ENCODE results near the gene SPOP. TPM values are rescaled to one million over a fixed set of nuclear protein-coding genes. Genes with fewer than 3 reads are reported as not detected.
"Not testable (repeated sequence)": the region's sequence is repeated elsewhere in the genome, so short reads cannot be mapped to it uniquely, and the experiment has no call there.

Gene SPOP
- total RNA-seq, 3 donors from 2014 or later = 61.4 to 78.1 (median 71.9) TPM

DNA sequence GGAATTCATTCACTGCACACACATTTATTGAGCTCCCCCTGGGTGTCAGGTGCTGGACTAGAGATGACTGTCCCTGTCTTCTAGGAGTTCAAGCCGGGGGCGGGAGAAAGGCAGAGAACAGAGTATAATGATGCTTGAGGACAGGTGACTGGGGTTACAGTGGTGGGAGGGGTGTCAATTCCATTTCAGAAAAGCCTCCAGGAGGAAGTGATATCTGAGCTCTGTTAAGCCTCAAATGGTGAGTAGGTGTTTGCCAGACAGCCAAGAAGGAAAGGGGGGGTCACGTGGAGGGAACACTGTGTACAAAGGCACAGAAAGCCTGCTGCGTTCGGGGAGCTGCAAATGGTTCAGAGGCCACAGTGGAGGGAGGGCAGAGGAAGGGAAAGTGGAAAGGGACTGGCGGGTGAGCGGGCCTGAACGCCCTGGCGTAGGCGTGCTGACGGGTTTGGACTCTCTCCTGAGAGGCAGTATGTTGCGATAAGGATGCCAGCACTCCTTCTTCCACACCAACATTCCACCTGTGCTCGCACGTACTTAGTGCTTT is 111.9 kb downstream of the SPOP start:
- ATAC-seq (no peak), DNase-seq (no peak)
- H3K4me1 Mint-ChIP-seq (ENCODE audit: low read depth) = peaks cover 15% of the 10 kb centered on the region
- H3K4me3 Mint-ChIP-seq = no peak overlapping the region
- H3K9me3 Mint-ChIP-seq = no peaks in the 10 kb centered on the region
- H3K27me3 Mint-ChIP-seq (ENCODE audit: low read depth) = peaks cover 11% of the 10 kb centered on the region
- no peaks in the 10 kb centered on the region for H3K36me3 Mint-ChIP-seq (ENCODE audit: insufficient read depth)

DNA sequence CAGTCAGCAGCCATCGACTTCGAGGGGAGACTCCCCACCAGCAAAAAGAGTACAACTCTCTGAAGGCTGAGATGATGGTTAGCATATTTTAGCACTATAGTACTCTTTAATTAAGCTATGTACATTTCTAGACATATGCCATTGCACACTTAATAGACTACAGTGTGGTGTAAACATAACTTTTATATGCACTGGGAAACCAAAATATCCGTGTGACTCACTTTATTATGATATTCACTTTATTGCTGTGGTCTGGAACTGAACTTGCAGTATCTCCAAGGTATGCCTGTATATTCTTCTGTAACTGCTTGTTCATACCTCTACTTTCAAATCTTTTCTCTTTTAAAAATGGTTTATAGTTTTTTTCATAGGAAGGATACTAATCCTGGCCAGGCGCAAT is 113.3 kb downstream of the SPOP start:
- H3K4me3 Mint-ChIP-seq = no peak overlapping the region
- DNase-seq (no peak), ATAC-seq (no peak)
- H3K4me1 Mint-ChIP-seq (ENCODE audit: low read depth) = peaks cover 15% of the 10 kb centered on the region
- H3K36me3 Mint-ChIP-seq (ENCODE audit: insufficient read depth) = no peaks in the 10 kb centered on the region
- no peaks in the 10 kb centered on the region for H3K9me3 Mint-ChIP-seq
- H3K27me3 Mint-ChIP-seq (ENCODE audit: low read depth) = peaks cover 9% of the 10 kb centered on the region

GRCh38 chr17:49557312-49558024 is 120.4 kb downstream of the SPOP start:
- Mint-ChIP-seq H3K27me3 (ENCODE audit: low read depth) (peaks cover 3% of the 10 kb centered on the region), H3K36me3 (ENCODE audit: insufficient read depth) (no peaks in the 10 kb centered on the region), H3K4me3 (no peak overlapping the region), H3K4me1 (ENCODE audit: low read depth) (peaks cover 3% of the 10 kb centered on the region), H3K9me3 (no peaks in the 10 kb centered on the region)
- peak; percentile 49 to 55 for ATAC-seq
- no peak for DNase-seq

- peak; percentile 96 to 98 for ATAC-seq
- H3K9me3 Mint-ChIP-seq = no peaks in the 10 kb centered on the region
Measured at GRCh38 chr17:49556223-49556943, 121.5 kb downstream of the SPOP start.

GRCh38 chr17:49555495-49556222 is 122.2 kb downstream of the SPOP start:
- peaks cover 3% of the 10 kb centered on the region for H3K4me1 Mint-ChIP-seq (ENCODE audit: low read depth)
- ATAC-seq = no peak
- H3K36me3 Mint-ChIP-seq (ENCODE audit: insufficient read depth) = no peaks in the 10 kb centered on the region
- H3K4me3 Mint-ChIP-seq = no peak overlapping the region
- H3K27me3 Mint-ChIP-seq (ENCODE audit: low read depth) = peaks cover 3% of the 10 kb centered on the region
- H3K9me3 Mint-ChIP-seq = no peaks in the 10 kb centered on the region
- DNase-seq = no peak

More at GRCh38 chr17:49556223-49556943, 121.5 kb downstream of the SPOP start:
- H3K27me3 Mint-ChIP-seq (ENCODE audit: low read depth) = peaks cover 3% of the 10 kb centered on the region
- H3K36me3 Mint-ChIP-seq (ENCODE audit: insufficient read depth) = no peaks in the 10 kb centered on the region
- H3K4me1 Mint-ChIP-seq (ENCODE audit: low read depth) = peaks cover 3% of the 10 kb centered on the region
- no peak overlapping the region for H3K4me3 Mint-ChIP-seq
- peak; percentile 79 for DNase-seq

- Mint-ChIP-seq H3K4me1 (ENCODE audit: low read depth) (peaks cover 3% of the 10 kb centered on the region), H3K4me3 (no peak overlapping the region), H3K27me3 (ENCODE audit: low read depth) (peaks cover 3% of the 10 kb centered on the region), H3K36me3 (ENCODE audit: insufficient read depth) (no peaks in the 10 kb centered on the region), H3K9me3 (no peaks in the 10 kb centered on the region)
- no peak for ATAC-seq
- no peak for DNase-seq
Measured at GRCh38 chr17:49554694-49555494, 123.0 kb downstream of the SPOP start.

- Mint-ChIP-seq H3K4me1 (ENCODE audit: low read depth) (peaks cover 3% of the 10 kb centered on the region), H3K27me3 (ENCODE audit: low read depth) (peaks cover 8% of the 10 kb centered on the region), H3K9me3 (no peaks in the 10 kb centered on the region), H3K36me3 (ENCODE audit: insufficient read depth) (no peaks in the 10 kb centered on the region), H3K4me3 (no peak overlapping the region)
- ATAC-seq (no peak), DNase-seq (no peak)
Measured at GRCh38 chr17:49553676-49554335, 124.1 kb downstream of the SPOP start.

DNA sequence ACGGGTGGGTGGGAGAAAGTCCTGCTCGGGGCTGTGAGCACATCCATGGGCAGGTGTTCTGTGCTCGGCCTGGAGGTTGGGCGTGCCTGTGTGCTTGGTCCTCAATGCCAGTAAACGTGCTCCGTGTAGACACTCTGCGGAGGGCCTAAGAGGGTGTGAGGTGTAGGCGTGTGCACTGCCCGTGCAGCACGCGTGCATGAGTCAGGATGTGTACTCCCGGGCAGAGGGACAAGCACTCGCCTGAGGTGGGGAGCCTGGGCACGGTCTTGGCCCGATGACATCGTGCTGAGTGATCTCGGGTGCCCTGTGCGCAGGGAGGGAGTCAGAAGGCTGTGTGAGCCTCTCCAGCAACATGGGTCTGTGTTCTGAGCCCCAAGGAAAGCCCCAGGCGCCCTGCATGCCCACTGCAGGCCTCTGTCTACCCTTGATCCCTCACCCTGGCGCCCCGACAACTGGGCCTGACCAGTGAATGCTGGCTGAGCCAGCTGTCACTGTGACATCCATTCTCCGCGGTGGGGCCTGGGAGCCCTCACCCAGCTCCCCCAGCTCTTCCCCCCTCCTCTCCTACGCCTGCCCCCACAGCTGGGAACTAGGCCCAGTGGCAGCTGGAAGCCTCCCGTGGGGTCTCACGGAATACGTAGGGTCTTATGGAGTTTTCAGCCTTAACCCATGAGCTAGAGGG is 125.7 kb downstream of the SPOP start:
- Mint-ChIP-seq H3K9me3 (no peaks in the 10 kb centered on the region), H3K27me3 (ENCODE audit: low read depth) (peaks cover 7% of the 10 kb centered on the region), H3K4me1 (ENCODE audit: low read depth) (peaks cover 1% of the 10 kb centered on the region), H3K36me3 (ENCODE audit: insufficient read depth) (no peaks in the 10 kb centered on the region), H3K4me3 (no peak overlapping the region)
- DNase-seq = no peak
- no peak for ATAC-seq

- ATAC-seq = no peak
- no peak for DNase-seq
- H3K4me1 Mint-ChIP-seq (ENCODE audit: low read depth) = peaks cover under 1% of the 10 kb centered on the region
- no peaks in the 10 kb centered on the region for H3K9me3 Mint-ChIP-seq
- H3K27me3 Mint-ChIP-seq (ENCODE audit: low read depth) = peaks cover 7% of the 10 kb centered on the region
- no peak overlapping the region for H3K4me3 Mint-ChIP-seq
- no peaks in the 10 kb centered on the region for H3K36me3 Mint-ChIP-seq (ENCODE audit: insufficient read depth)
Measured at GRCh38 chr17:49551221-49552069, 126.5 kb downstream of the SPOP start.

DNA sequence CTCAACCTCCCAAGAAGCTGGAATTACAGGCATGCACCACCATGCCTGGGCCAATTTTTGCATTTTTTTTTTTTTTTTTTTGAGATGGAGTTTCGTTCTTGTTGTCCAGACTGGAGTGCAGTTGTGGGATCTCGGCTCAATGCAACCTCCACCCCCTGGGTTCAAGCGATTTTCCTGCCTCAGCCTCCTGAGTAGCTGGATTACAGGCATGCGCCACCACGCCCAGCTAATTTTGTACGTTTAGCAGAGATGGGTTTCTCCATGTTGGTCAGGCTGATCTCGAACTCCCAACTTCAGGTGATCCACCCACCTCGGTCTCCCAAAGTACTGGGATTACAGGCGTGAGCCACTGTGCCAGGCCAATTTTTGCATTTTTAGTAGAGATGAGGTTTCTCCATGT is 127.1 kb downstream of the SPOP start:
- not testable (repeated sequence) for H3K9me3 Mint-ChIP-seq; H3K4me1 Mint-ChIP-seq (ENCODE audit: low read depth); H3K36me3 Mint-ChIP-seq (ENCODE audit: insufficient read depth); ATAC-seq; H3K4me3 Mint-ChIP-seq; DNase-seq; H3K27me3 Mint-ChIP-seq (ENCODE audit: low read depth)

DNA sequence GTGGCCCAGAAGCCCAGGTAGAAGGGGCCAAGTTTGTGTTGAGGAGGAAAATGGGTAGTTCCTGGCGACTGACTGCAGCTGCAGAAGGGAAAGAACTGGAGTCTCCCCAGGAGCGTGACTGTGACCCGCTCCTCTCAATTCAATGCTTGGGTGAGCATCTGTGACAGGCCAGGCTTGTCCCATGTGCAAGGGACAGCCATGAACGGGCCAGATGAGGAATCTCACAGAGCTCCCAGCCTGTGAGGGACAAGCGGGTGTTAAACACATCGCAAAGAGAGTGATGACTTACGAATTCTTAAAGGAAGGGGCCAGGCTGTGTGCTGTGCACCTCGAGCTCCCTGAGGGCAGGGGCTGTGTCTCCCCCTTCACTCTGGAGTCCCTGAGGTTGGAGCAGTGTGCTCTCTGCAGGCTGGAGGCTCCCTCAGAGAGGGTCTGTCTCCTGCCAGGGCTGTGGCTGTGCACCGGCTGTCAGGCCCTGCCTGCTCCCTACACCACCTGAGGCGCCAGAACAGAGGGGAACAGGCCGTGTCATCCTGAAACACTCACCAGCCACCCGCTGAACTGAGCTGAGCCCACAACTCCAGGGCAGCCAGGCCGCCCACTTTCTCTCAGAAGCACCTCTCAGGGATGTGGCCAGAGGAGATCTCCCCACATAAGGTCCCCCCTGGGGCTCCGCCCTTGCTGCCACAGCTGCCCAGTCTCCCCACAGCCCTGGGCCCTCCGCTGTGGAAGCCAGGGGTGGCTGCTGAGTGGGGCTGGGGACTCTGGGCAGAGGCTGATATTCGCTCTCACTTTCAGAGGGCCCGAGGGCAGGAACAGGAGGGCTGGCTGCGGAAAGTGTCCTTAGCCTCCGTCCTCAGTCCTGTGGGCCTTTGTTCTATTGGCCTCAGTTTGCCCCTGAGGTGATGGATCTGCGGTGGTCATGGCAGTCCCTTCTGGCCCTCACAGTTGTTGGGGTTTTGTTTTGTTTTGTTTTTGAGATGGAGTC is 127.9 kb downstream of the SPOP start:
- Mint-ChIP-seq H3K9me3 (no peaks in the 10 kb centered on the region), H3K4me1 (ENCODE audit: low read depth) (no peaks in the 10 kb centered on the region), H3K27me3 (ENCODE audit: low read depth) (peaks cover 7% of the 10 kb centered on the region), H3K4me3 (no peak overlapping the region), H3K36me3 (ENCODE audit: insufficient read depth) (no peaks in the 10 kb centered on the region)
- ATAC-seq (no peak), DNase-seq (no peak)

GRCh38 chr17:49549311-49549605 is 128.6 kb downstream of the SPOP start:
- Mint-ChIP-seq H3K27me3 (ENCODE audit: low read depth) (peaks cover 7% of the 10 kb centered on the region), H3K4me3 (no peak overlapping the region), H3K9me3 (no peaks in the 10 kb centered on the region), H3K36me3 (ENCODE audit: insufficient read depth) (no peaks in the 10 kb centered on the region), H3K4me1 (ENCODE audit: low read depth) (no peaks in the 10 kb centered on the region)
- no peak for DNase-seq
- ATAC-seq = no peak
